Umbilical cord (tissue), 2 donors: ENCODE measurements around the gene PROSER2. TPM values are rescaled to one million over a fixed set of nuclear protein-coding genes. Genes with fewer than 3 reads are reported as not detected.

Experiments
- DNase-seq: peaks from one replicate; pipeline ENCODE4 v3.0.0-alpha.2; 2015; ENCODE audit warnings: low spot score
- total RNA-seq: library from RNA; depleted of rRNA; stranded (reverse); fragments of >200 nt; gene quantifications from one replicate; pipeline ENCODE4 v1.2.3, GENCODE V29; 2014; ENCODE audit warnings: low replicate concordance; ENCODE audit not compliant: insufficient read depth

PROSER2 gene
- 4.1 TPM for total RNA-seq

- DNase-seq = peak; percentile 61
Measured at GRCh38 chr10:11823122-11823988, at the start of gene PROSER2. Gene PROSER2 (plus strand): TSS chr10:11823356. CDS start chr10:11852078, 28,722 bp downstream.

- peak; percentile 51 for DNase-seq
Measured at GRCh38 chr10:11773761-11774441, 49.3 kb upstream of the PROSER2 start.

GRCh38 chr10:11775412-11775811, 47.7 kb upstream of the PROSER2 start:
- DNase-seq = no peak

- peak; percentile 34 for DNase-seq
Measured at GRCh38 chr10:11776080-11776479, 47.1 kb upstream of the PROSER2 start.

- DNase-seq = no peak
Measured at GRCh38 chr10:11781114-11781513, 42.0 kb upstream of the PROSER2 start.

- DNase-seq = peak; percentile 73
Measured at GRCh38 chr10:11782793-11783557, 40.2 kb upstream of the PROSER2 start.

GRCh38 chr10:11783558-11783865, 39.6 kb upstream of the PROSER2 start:
- DNase-seq = no peak

- no peak for DNase-seq
Measured at GRCh38 chr10:11787374-11787773, 35.8 kb upstream of the PROSER2 start.

- no peak for DNase-seq
Measured at GRCh38 chr10:11787846-11788245, 35.3 kb upstream of the PROSER2 start.

- DNase-seq = no peak
Measured at GRCh38 chr10:11789306-11789705, 33.9 kb upstream of the PROSER2 start.

- no peak for DNase-seq
Measured at GRCh38 chr10:11789956-11790355, 33.2 kb upstream of the PROSER2 start.

GRCh38 chr10:11793762-11794479, 29.2 kb upstream of the PROSER2 start:
- DNase-seq = no peak

- no peak for DNase-seq
Measured at GRCh38 chr10:11794566-11794965, 28.6 kb upstream of the PROSER2 start.

- no peak for DNase-seq
Measured at GRCh38 chr10:11795101-11795920, 27.8 kb upstream of the PROSER2 start.

GRCh38 chr10:11796474-11796873, 26.7 kb upstream of the PROSER2 start:
- no peak for DNase-seq

GRCh38 chr10:11797281-11797680, 25.9 kb upstream of the PROSER2 start:
- no peak for DNase-seq

- DNase-seq = no peak
Measured at GRCh38 chr10:11797847-11798633, 25.1 kb upstream of the PROSER2 start.

GRCh38 chr10:11798845-11799735, 24.1 kb upstream of the PROSER2 start:
- no peak for DNase-seq

GRCh38 chr10:11799736-11800080, 23.4 kb upstream of the PROSER2 start:
- DNase-seq = no peak
